ENCODE results near the gene PCAT7.

DNA sequence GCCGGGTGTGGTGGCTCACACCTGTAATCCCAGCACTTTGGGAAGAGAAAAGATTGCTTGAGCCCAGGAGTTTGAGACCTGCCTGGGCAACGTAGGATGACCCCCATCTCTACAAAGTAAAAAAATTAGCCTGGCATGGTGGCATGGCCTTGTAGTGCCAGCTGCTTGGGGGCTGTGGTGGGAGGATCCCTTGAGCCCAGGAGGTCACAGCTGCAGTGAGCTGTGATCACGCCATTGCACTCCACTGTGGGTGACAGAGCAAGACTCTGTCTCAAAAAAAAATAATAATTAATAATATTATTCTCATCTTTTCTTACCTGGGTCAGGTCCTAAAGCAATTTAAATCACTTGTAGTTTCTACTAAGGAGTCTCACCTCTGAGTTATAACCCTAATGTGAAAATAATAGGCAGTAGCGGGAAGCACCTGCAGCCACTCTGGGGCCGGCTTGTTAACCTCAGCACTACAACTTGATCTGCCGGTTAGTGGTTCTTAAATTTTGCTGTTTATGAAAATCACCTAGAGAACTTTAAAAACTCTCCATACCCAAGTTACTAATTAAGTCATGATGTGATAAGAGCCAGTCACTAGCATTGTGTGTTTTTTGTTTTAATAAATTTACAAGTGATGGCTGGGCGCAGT, 29.4 kb upstream of the PCAT7 start:
- TF ChIP-seq, protein P1, sequence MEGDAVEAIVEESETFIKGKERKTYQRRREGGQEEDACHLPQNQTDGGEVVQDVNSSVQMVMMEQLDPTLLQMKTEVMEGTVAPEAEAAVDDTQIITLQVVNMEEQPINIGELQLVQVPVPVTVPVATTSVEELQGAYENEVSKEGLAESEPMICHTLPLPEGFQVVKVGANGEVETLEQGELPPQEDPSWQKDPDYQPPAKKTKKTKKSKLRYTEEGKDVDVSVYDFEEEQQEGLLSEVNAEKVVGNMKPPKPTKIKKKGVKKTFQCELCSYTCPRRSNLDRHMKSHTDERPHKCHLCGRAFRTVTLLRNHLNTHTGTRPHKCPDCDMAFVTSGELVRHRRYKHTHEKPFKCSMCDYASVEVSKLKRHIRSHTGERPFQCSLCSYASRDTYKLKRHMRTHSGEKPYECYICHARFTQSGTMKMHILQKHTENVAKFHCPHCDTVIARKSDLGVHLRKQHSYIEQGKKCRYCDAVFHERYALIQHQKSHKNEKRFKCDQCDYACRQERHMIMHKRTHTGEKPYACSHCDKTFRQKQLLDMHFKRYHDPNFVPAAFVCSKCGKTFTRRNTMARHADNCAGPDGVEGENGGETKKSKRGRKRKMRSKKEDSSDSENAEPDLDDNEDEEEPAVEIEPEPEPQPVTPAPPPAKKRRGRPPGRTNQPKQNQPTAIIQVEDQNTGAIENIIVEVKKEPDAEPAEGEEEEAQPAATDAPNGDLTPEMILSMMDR (optimal IDR thresholded peaks at IDR 0.05 in 1 of 3, IDR thresholded peaks at IDR 0.05 in 1 of 3, conservative IDR thresholded peaks at IDR 0.05 in 1 of 3; ENCODE audit: extremely low read depth in 1 of 3, insufficient read depth in 2 of 3, low read length in 3 of 3) = no peak
- no peak for TF ChIP-seq EZH2 (IDR thresholded peaks at IDR 0.05; ENCODE audit: low read length)

Measured in keratinocyte (primary cell).